HepG2 (cell line): ENCODE results near the gene RNF208. TPM values are rescaled to one million over a fixed set of nuclear protein-coding genes. Genes with fewer than 3 reads are reported as not detected.
A peak's percentile ranks its signal among the peaks of the same experiment; 100 is the strongest.

Experiments used
- ARID2 ChIP-seq: sonication (generic); formaldehyde crosslinking; IDR thresholded peaks from 2 replicates; pipeline ENCODE4 v1.8.1; 2022; ENCODE audit warnings: mild to moderate bottlenecking, missing genetic modification reagents, borderline replicate concordance
- FIP1L1 ChIP-seq: fragments of 200-400 bp; formaldehyde crosslinking; IDR thresholded peaks from 2 replicates; pipeline ENCODE4 v1.6.1; 2018; ENCODE audit warnings: low read depth, mild to moderate bottlenecking, low read length, moderate library complexity, borderline replicate concordance; ENCODE audit not compliant: insufficient read depth
- GRHL1 ChIP-seq: sonication (generic); formaldehyde crosslinking; conservative IDR thresholded peaks from 2 replicates; pipeline ENCODE4 v1.8.0; 2022; ENCODE audit warnings: missing genetic modification reagents
- HNRNPLL ChIP-seq: fragments of 200-400 bp; formaldehyde crosslinking; IDR thresholded peaks from 2 replicates; pipeline ENCODE4 v1.6.1; 2017; ENCODE audit warnings: mild to moderate bottlenecking, low read depth, low read length; ENCODE audit not compliant: poor library complexity, severe bottlenecking
- ISL2 ChIP-seq: sonication (generic); formaldehyde crosslinking; IDR thresholded peaks from 2 replicates; pipeline ENCODE4 v1.5.0; 2020; ENCODE audit warnings: missing genetic modification reagents
- KDM2A ChIP-seq: sonication (generic); formaldehyde crosslinking; IDR thresholded peaks from 2 replicates; pipeline ENCODE4 v1.4.0; 2020; ENCODE audit warnings: low read depth, missing genetic modification reagents, borderline replicate concordance
- KLF16 ChIP-seq, 2 experiments: sonication (generic) in 1 of 2; formaldehyde crosslinking in 1 of 2; IDR thresholded peaks; 2 replicates each; pipeline versions ENCODE4 v1.6.1 to v1.8.0; 2016 to 2023; ENCODE audit warnings: missing genetic modification reagents in 2 of 2, missing compliant biosample characterization in 1 of 2
- MEIS1 ChIP-seq: sonication (generic); formaldehyde crosslinking; IDR thresholded peaks from 2 replicates; pipeline ENCODE4 v1.9.0; 2021; ENCODE audit warnings: mild to moderate bottlenecking, missing genetic modification reagents, moderate library complexity, borderline replicate concordance
- PHF5A ChIP-seq: IDR thresholded peaks from one replicate; pipeline ENCODE4 v1.6.1; 2018; ENCODE audit warnings: low read depth, missing genetic modification reagents; ENCODE audit not compliant: unreplicated experiment
- REST ChIP-seq, 2 experiments: IDR thresholded peaks; 2 replicates each; pipeline ENCODE4 v1.6.1; 2011 to 2012; ENCODE audit warnings: low read length in 2 of 2, borderline replicate concordance in 1 of 2, low read depth in 1 of 2, mild to moderate bottlenecking in 1 of 2, moderate library complexity in 1 of 2
- RNF219 ChIP-seq: sonication (generic); formaldehyde crosslinking; IDR thresholded peaks from 2 replicates; pipeline ENCODE4 v1.5.0; 2020; ENCODE audit warnings: mild to moderate bottlenecking, missing genetic modification reagents
- SALL1 ChIP-seq: sonication (generic); formaldehyde crosslinking; IDR thresholded peaks from 2 replicates; pipeline ENCODE4 v1.8.0; 2022; ENCODE audit warnings: mild to moderate bottlenecking, missing genetic modification reagents
- STAT5B ChIP-seq: sonication (generic); formaldehyde crosslinking; IDR thresholded peaks from 2 replicates; pipeline ENCODE4 v1.4.0; 2020; ENCODE audit warnings: missing genetic modification reagents
- ZNF10 ChIP-seq: sonication (generic); formaldehyde crosslinking; IDR thresholded peaks from 2 replicates; pipeline ENCODE4 v1.4.0; 2020; ENCODE audit warnings: mild to moderate bottlenecking, low read depth, missing genetic modification reagents, borderline replicate concordance
- ZNF530 ChIP-seq: sonication (generic); formaldehyde crosslinking; IDR thresholded peaks from 2 replicates; pipeline ENCODE4 v1.5.0; 2020; ENCODE audit warnings: low read depth, mild to moderate bottlenecking, missing genetic modification reagents
- ZNF570 ChIP-seq: sonication (generic); formaldehyde crosslinking; IDR thresholded peaks from 2 replicates; pipeline ENCODE4 v1.4.0; 2020; ENCODE audit warnings: mild to moderate bottlenecking, missing genetic modification reagents, borderline replicate concordance
- ZNF615 ChIP-seq: sonication (generic); formaldehyde crosslinking; IDR thresholded peaks from 2 replicates; pipeline ENCODE4 v1.5.0; 2020; ENCODE audit warnings: mild to moderate bottlenecking, missing genetic modification reagents, borderline replicate concordance
- ZNF678 ChIP-seq: sonication (generic); formaldehyde crosslinking; IDR thresholded peaks from 2 replicates; pipeline ENCODE4 v1.4.0; 2020; ENCODE audit warnings: mild to moderate bottlenecking, missing genetic modification reagents
- ZNF713 ChIP-seq: sonication (generic); formaldehyde crosslinking; IDR thresholded peaks from 2 replicates; pipeline ENCODE4 v1.4.0; 2020; ENCODE audit warnings: mild to moderate bottlenecking, missing genetic modification reagents
- ZNF746 ChIP-seq: sonication (generic); formaldehyde crosslinking; IDR thresholded peaks from 2 replicates; pipeline ENCODE4 v1.8.0; 2022; ENCODE audit warnings: mild to moderate bottlenecking, missing genetic modification reagents
- ZNF768 ChIP-seq: sonication (generic); formaldehyde crosslinking; IDR thresholded peaks from 2 replicates; pipeline ENCODE4 v1.4.0; 2020; ENCODE audit warnings: missing genetic modification reagents
- ZNF788 ChIP-seq: sonication (generic); formaldehyde crosslinking; IDR thresholded peaks from 2 replicates; pipeline ENCODE4 v1.5.0; 2020; ENCODE audit warnings: mild to moderate bottlenecking, missing genetic modification reagents, borderline replicate concordance
- ZSCAN31 ChIP-seq: sonication (generic); formaldehyde crosslinking; IDR thresholded peaks from 2 replicates; pipeline ENCODE4 v1.5.0; 2020; ENCODE audit warnings: low read depth, mild to moderate bottlenecking, missing genetic modification reagents
- polyA plus RNA-seq, 8 experiments: library from polyadenylated mRNA; depleted of rRNA in 3 of 8; stranded (reverse) in 7 of 8; unstranded in 1 of 8; fragments of >200 nt; fragmentation: Illumina TruSeq in 4 of 8; extraction: Trizol in 4 of 8; gene quantifications; 2 replicates each; pipeline versions ENCODE4 v1.2.1 to v1.2.3, GENCODE V29; 2011 to 2016; ENCODE audit warnings: low read depth in 4 of 8, missing spikeins in 1 of 8, mixed read lengths in 1 of 8; ENCODE audit not compliant: insufficient read depth in 1 of 8
- total RNA-seq, 5 experiments: library from RNA; depleted of rRNA; stranded (reverse); fragments of >200 nt; fragmentation: Illumina TruSeq; extraction: Trizol; gene quantifications; 2 replicates each; pipeline ENCODE4 v1.2.3, GENCODE V29; 2016; ENCODE audit warnings: low read depth in 1 of 5

RNF208 gene
- total and polyA plus RNA-seq, 2 of the 13 experiments (the other 11 are each of a cell fraction or from before 2014, with no cell fraction given): 1.6 to 2.1 TPM

- TF ChIP-seq ZNF530: no peak
- TF ChIP-seq ZNF10 (CRISPR knock-in tag): no peak
- peak; percentile 82 for TF ChIP-seq ZNF768 (CRISPR knock-in tag)
- no peak; the same call in 1 of the 2 replicates for TF ChIP-seq ZSCAN31 (CRISPR knock-in tag)
- TF ChIP-seq ARID2: no peak
- TF ChIP-seq SALL1 (CRISPR knock-in tag): peak; percentile 72
- TF ChIP-seq RNF219: no peak; the same call in 1 of the 2 replicates
- no peak for TF ChIP-seq ZNF570 (CRISPR knock-in tag)
- TF ChIP-seq HNRNPLL: peak; percentile 93
- no peak for TF ChIP-seq PHF5A (CRISPR knock-in tag)
- TF ChIP-seq ZNF746 (CRISPR knock-in tag): peak; percentile 89
- no peak; the same call in 1 of the 2 replicates for TF ChIP-seq MEIS1 (CRISPR knock-in tag)
- no peak for TF ChIP-seq STAT5B (CRISPR knock-in tag)
- TF ChIP-seq ZNF713: no peak
- TF ChIP-seq GRHL1 (CRISPR knock-in tag): no peak
- peak; percentile 88 for TF ChIP-seq ZNF788 (CRISPR knock-in tag)
- peak in 1 of 2 experiments; percentile 40; a peak in 1 of 4 replicates for TF ChIP-seq KLF16 (CRISPR knock-in tag; IDR thresholded peaks at IDR 0.05)
- TF ChIP-seq REST (IDR thresholded peaks at IDR 0.05; ENCODE audit: borderline replicate concordance in 1 of 2, low read depth in 1 of 2, low read length in 2 of 2): no peak
- TF ChIP-seq ZNF678 (CRISPR knock-in tag): 0 out of 2 replicates have a peak, but pooled peaks have one; percentile 54
- no peak for TF ChIP-seq FIP1L1
- 0 out of 2 replicates have a peak, but pooled peaks have one; percentile 57 for TF ChIP-seq ISL2 (CRISPR knock-in tag)
- no peak; the same call in 1 of the 2 replicates for TF ChIP-seq KDM2A (CRISPR knock-in tag)
- no peak for TF ChIP-seq ZNF615
These were observed 18.3 kb upstream of the RNF208 start (continued) for GRCh38 chr9:137240318-137240840.
